Psoas muscle (tissue), 8 donors: ENCODE data around the gene MAML3. TPM values are rescaled to one million over a fixed set of nuclear protein-coding genes. Genes with fewer than 3 reads are reported as not detected.

Source experiments
- ATAC-seq, 4 donors: fragments of 200-7000 bp; cut with Tn5 transposase; one replicate each; pipeline ENCODE4 v1.9.1; 2020; ENCODE audit warnings: moderate library complexity in 3 of 4, mild to moderate bottlenecking in 2 of 4
- DNase-seq, 2 donors: peaks; one replicate each; pipeline ENCODE4 v3.0.0-alpha.2; 2020
- H3K27ac ChIP-seq: fragments of 200-600 bp; one replicate; pipeline ENCODE4 v1.8.0; 2022
- H3K27me3 ChIP-seq, 3 donors: fragments of 200-600 bp in 1 of 3; one replicate each; pipeline versions ENCODE4 v1.6.1 to v1.8.0; 2013 to 2022; ENCODE audit warnings: low read length in 2 of 3, mild to moderate bottlenecking in 2 of 3, moderate library complexity in 1 of 3; ENCODE audit not compliant: insufficient read depth in 3 of 3
- H3K36me3 ChIP-seq, 2 donors: fragments of 200-600 bp in 1 of 2; one replicate each; pipeline versions ENCODE4 v1.6.1 to v1.8.0; 2013 to 2022; ENCODE audit warnings: low read depth in 1 of 2, mild to moderate bottlenecking in 1 of 2, moderate library complexity in 1 of 2; ENCODE audit not compliant: insufficient read depth in 1 of 2
- H3K4me1 ChIP-seq: fragments of 200-600 bp; one replicate; pipeline ENCODE4 v1.8.0; 2022
- H3K4me3 ChIP-seq: fragments of 200-600 bp; one replicate; pipeline ENCODE4 v1.8.0; 2022; ENCODE audit warnings: mild to moderate bottlenecking
- H3K9me3 ChIP-seq: fragments of 200-600 bp; one replicate; pipeline ENCODE4 v1.8.0; 2022
- CTCF ChIP-seq: fragments of 200-600 bp; IDR thresholded peaks from one replicate; pipeline ENCODE4 v1.8.0; 2022; ENCODE audit warnings: antibody characterized with exemption
- WGBS, 3 donors: extraction: QIAGEN DNeasy Blood & Tissue Kit; methylation state at CpG; one replicate each; pipeline versions ENCODE4 v1.1.6 to v1.1.7; 2013; 5-methylcytosine and 5-hydroxymethylcytosine counted together
- intact Hi-C, 2 donors: fragments of 100-400 bp; cut with DNase I; formaldehyde crosslinking; loops; one replicate each; pipeline versions ENCODE4 v1.11.0 to v1.14.2; 2022
- polyA plus RNA-seq, 3 donors: library from polyadenylated mRNA; stranded (reverse); fragments of 200-250 nt; gene quantifications; one replicate each; pipeline ENCODE4 v1.2.3, GENCODE V29; 2013
- total RNA-seq, 4 donors: library from RNA; stranded (reverse); fragmentation: NEBNext Ultra II Directional in 2 of 4; extraction: Animal tissue kit (Norgen Biotek cat#: 25700) in 2 of 4; gene quantifications; one replicate each; pipeline versions ENCODE4 v1.2.1 to v1.2.4, GENCODE V29; 2021 to 2023
- donor health status: healthy with polysubstance abuse.
- donor health status: DM: no; HTN: no; CAD: no; lungs with moderate emphysema.
- donor health status: Bipolar disorder and iron deficiency.
- donor health status: healthy.
- donor health status: DM: yes; HTN: yes; CAD: no.
- donor health status: DM: no; HTN: no; CAD: no.
- donor health status: DM: no; HTN: no; CAD: no.
- donor health status: DM: yes; HTN: yes; CAD: no.

Gene MAML3
- total and polyA plus RNA-seq, 7 donors, result 0.43 to 2.7 (median 0.74) TPM

- ATAC-seq, result peak; percentile 30 to 87 (median 70)
- H3K36me3 ChIP-seq, result no peaks in the 10 kb centered on the region
- peaks cover 35% of the 10 kb centered on the region for H3K4me1 ChIP-seq
- no peak overlapping the region for H3K4me3 ChIP-seq
- intact Hi-C loops, result loop anchor here in 1 of 2 donors (5.0 kb wide), 2 partner anchors 86 to 334 kb away; partner anchors contain the start of gene MAML3
- DNase-seq, result peak; percentile 58 to 87
- H3K27me3 ChIP-seq, result no peaks in the 10 kb centered on the region
- TF ChIP-seq CTCF, result no peak
- H3K9me3 ChIP-seq, result no peaks in the 10 kb centered on the region
- peak overlapping the region; percentile 87 for H3K27ac ChIP-seq
- WGBS, 3 donors, result 81 to 86% (median 85%) methylated on average over 6 of the region's 6 CpGs
Measured at GRCh38 chr4:139817657-139818452, 336.1 kb downstream of the MAML3 start.

- ATAC-seq, result peak in 3 of 4 donors; percentile 34 to 43 (median 42)
- intact Hi-C loops, result loop anchor here in 1 of 2 donors (5.0 kb wide), 2 partner anchors 85 to 335 kb away; partner anchors contain the start of gene MAML3
- Histone ChIP-seq H3K9me3 (no peaks in the 10 kb centered on the region), H3K27ac (peak overlapping the region; percentile 87), H3K4me1 (peaks cover 36% of the 10 kb centered on the region), H3K36me3 (no peaks in the 10 kb centered on the region), H3K27me3 (no peaks in the 10 kb centered on the region), H3K4me3 (peak overlapping the region; percentile 65)
- no peak for TF ChIP-seq CTCF
- 89 to 98% (median 94%) methylated on average over 3 of the region's 3 CpGs for WGBS, 3 donors
- DNase-seq, result no peak
Measured at GRCh38 chr4:139816856-139817255, 337.1 kb downstream of the MAML3 start.

- 11 to 14% (median 12%) methylated on average over 24 of the region's 24 CpGs for WGBS, 3 donors
- TF ChIP-seq CTCF, result no peak
- H3K4me1 ChIP-seq, result peaks cover 36% of the 10 kb centered on the region
- ATAC-seq, result peak; percentile 90 to 93 (median 92)
- H3K36me3 ChIP-seq, result no peaks in the 10 kb centered on the region
- peak overlapping the region; percentile 87 for H3K27ac ChIP-seq
- H3K27me3 ChIP-seq, result no peaks in the 10 kb centered on the region
- peak; percentile 56 to 78 for DNase-seq
- H3K4me3 ChIP-seq, result peak overlapping the region; percentile 65
- H3K9me3 ChIP-seq, result peaks cover 2% of the 10 kb centered on the region
- intact Hi-C loops, result loop anchor here in 1 of 2 donors (5.0 kb wide), 2 partner anchors 84 to 336 kb away; partner anchors contain the start of gene MAML3
Measured at GRCh38 chr4:139815778-139816601, 338.0 kb downstream of the MAML3 start.

GRCh38 chr4:139814323-139815015 lies 339.5 kb downstream of the MAML3 start:
- Histone ChIP-seq H3K27me3 (no peaks in the 10 kb centered on the region), H3K27ac (peak overlapping the region; percentile 87), H3K4me3 (peak overlapping the region; percentile 6), H3K4me1 (peaks cover 37% of the 10 kb centered on the region), H3K9me3 (peaks cover 7% of the 10 kb centered on the region), H3K36me3 (no peaks in the 10 kb centered on the region)
- intact Hi-C loops, result loop anchor here (5.0 kb wide), 3 partner anchors 37 to 338 kb away; partner anchors contain the start of gene MAML3 (in 1 of the 2)
- WGBS, 3 donors, result 19 to 31% (median 25%) methylated on average over 8 of the region's 8 CpGs
- TF ChIP-seq CTCF, result no peak
- ATAC-seq, result peak; percentile 33 to 54 (median 44)
- peak in 1 of 2 donors; percentile 51 for DNase-seq
